ENCODE results near the gene ARHGEF11. TPM values are rescaled to one million over a fixed set of nuclear protein-coding genes. Genes with fewer than 3 reads are reported as not detected.

The ARHGEF11 gene
- total and polyA plus RNA-seq, 9 of the 15 experiments (the other 6 are each of a cell fraction or from before 2014, with no cell fraction given) = 0.14 to 15.5 (median 9.0) TPM

GRCh38 chr1:157004327-157004726, 41.2 kb downstream of the ARHGEF11 start:
- Histone ChIP-seq H3K36me3 (ENCODE audit: control insufficient read depth, insufficient read depth, low read length) (no peaks in the 10 kb centered on the region), H3K4me2 (ENCODE audit: insufficient read depth, low read length) (no peak overlapping the region), H4K20me1 (replicated peaks; ENCODE audit: control insufficient read depth, insufficient read depth, low read length) (peaks cover 4% of the 10 kb centered on the region), H3K9me3 (replicated peaks; ENCODE audit: control insufficient read depth, insufficient read depth, low read depth, low read length) (no peaks in the 10 kb centered on the region), H3K79me2 (ENCODE audit: control insufficient read depth, insufficient read depth, low read length) (0 out of 3 replicates have a peak, but pooled peaks cover 4% of the 10 kb centered on the region), H3K9me1 (ENCODE audit: control insufficient read depth, insufficient read depth, low read length) (no peaks in the 10 kb centered on the region), H3K4me3 (no peak overlapping the region), H3K27ac (ENCODE audit: extremely low read depth, low read depth, low read length) (no peak overlapping the region), H2AFZ (ENCODE audit: low read depth, low read length) (no peak overlapping the region), H3K4me1 (replicated peaks in 1 of 2; ENCODE audit: control insufficient read depth in 2 of 2, insufficient read depth in 2 of 2, low read length in 2 of 2) (peaks cover 0 to 9% of the 10 kb centered on the region in 2 experiments; a peak in 2 of 5 replicates), H3K9ac (ENCODE audit: insufficient read depth in 1 of 2, low read depth in 2 of 2, low read length in 2 of 2) (no peak overlapping the region), H3K27me3 (ENCODE audit: control insufficient read depth in 2 of 2, insufficient read depth in 2 of 2, low read length in 2 of 2) (no peaks in the 10 kb centered on the region)
- ATAC-seq (no peak), FAIRE-seq (no peak), DNase-seq (ENCODE audit: extremely low read depth in 1 of 4, low spot score in 3 of 4) (peak in 1 of 4 experiments; percentile 3)
- BruUV-seq (replicated peaks) = no TSS peak
- ChIA-PET CTCF (ENCODE audit: low intra/inter-chr PET ratio) (no interaction called here), POLR2A (interaction anchor here (0.7 kb wide), 1 partner anchor 56 kb away, joined by 3 read pairs; no protein-coding TSS in a partner anchor)
- in situ Hi-C loops (cut with MboI) = no loop called here
- WGBS (ENCODE audit: insufficient coverage, low coverage, missing lambda C conversion rate) = 42% methylated on average over 4 of the region's 4 CpGs
- intact Hi-C loops (cut with micrococcal nuclease) = no loop called here
- no peak for TF ChIP-seq POLR2AphosphoS5 (IDR thresholded peaks at IDR 0.05; ENCODE audit: control insufficient read depth, insufficient read depth, low read depth, low read length)
- no peak for TF ChIP-seq MLLT1 (IDR thresholded peaks at IDR 0.05)
- TF ChIP-seq CAMTA2 (CRISPR knock-in tag; conservative IDR thresholded peaks at IDR 0.05) = no peak
- no peak for TF ChIP-seq GMEB1 (CRISPR knock-in tag; IDR thresholded peaks at IDR 0.05)
- no peak for TF ChIP-seq NCOA6 (IDR thresholded peaks at IDR 0.05)
- TF ChIP-seq ZBTB49 (CRISPR knock-in tag; IDR thresholded peaks at IDR 0.05; ENCODE audit: borderline replicate concordance) = no peak
- TF ChIP-seq TCF3 (CRISPR knock-in tag; IDR thresholded peaks at IDR 0.05) = no peak
- no peak for TF ChIP-seq U2AF1 (optimal IDR thresholded peaks at IDR 0.05; ENCODE audit: low read depth, low read length)
- no peak for TF ChIP-seq ZNF431 (CRISPR knock-in tag; IDR thresholded peaks at IDR 0.05)
- TF ChIP-seq PHF21A (IDR thresholded peaks at IDR 0.05; ENCODE audit: borderline replicate concordance, low read depth) = no peak
- no peak for TF ChIP-seq ZNF395 (CRISPR knock-in tag; IDR thresholded peaks at IDR 0.05)
- no peak for TF ChIP-seq MTF1 (CRISPR knock-in tag; IDR thresholded peaks at IDR 0.05; ENCODE audit: borderline replicate concordance)
- TF ChIP-seq ZKSCAN1 (IDR thresholded peaks at IDR 0.05; ENCODE audit: low read depth, low read length) = no peak
- no peak for TF ChIP-seq HMBOX1 (IDR thresholded peaks at IDR 0.05)
- TF ChIP-seq ZNF668 (CRISPR knock-in tag; IDR thresholded peaks at IDR 0.05) = no peak
- TF ChIP-seq ZNF143 (CRISPR knock-in tag; IDR thresholded peaks at IDR 0.05) = no peak

All from K562 (cell line).